C1 segment of cervical spinal cord (tissue), 14 donors: ENCODE data around the gene GRIN2B.

Experiments used
- DNase-seq, 14 donors: peaks; one replicate each; lab custom pipeline; 2025; lab: John Stamatoyannopoulos, UW

GRIN2B gene

GRCh38 chr12:13981296-13981962 is at the start of gene GRIN2B:
GRIN2B (minus strand) TSS chr12:13981602; CDS start chr12:13866208, 115,394 bp downstream.
- DNase-seq: peak in 1 of 14 donors; percentile 13

GRCh38 chr12:14026537-14026936 is 45.1 kb upstream of the GRIN2B start:
- no peak for DNase-seq

- DNase-seq: no peak
Measured at GRCh38 chr12:14024591-14024990, 43.2 kb upstream of the GRIN2B start.

- no peak for DNase-seq
Measured at GRCh38 chr12:14018080-14018479, 36.7 kb upstream of the GRIN2B start.

GRCh38 chr12:14010989-14011388 is 29.6 kb upstream of the GRIN2B start:
- DNase-seq: no peak

GRCh38 chr12:14007639-14008038 is 26.2 kb upstream of the GRIN2B start:
- DNase-seq: no peak

- DNase-seq: no peak
Measured at GRCh38 chr12:13992585-13992984, 11.2 kb upstream of the GRIN2B start.

- no peak for DNase-seq
Measured at GRCh38 chr12:13992106-13992505, 10.7 kb upstream of the GRIN2B start.

- no peak for DNase-seq
Measured at GRCh38 chr12:13986031-13986430, 4.6 kb upstream of the GRIN2B start.

GRCh38 chr12:13981990-13982389 is 588 bp upstream of the GRIN2B start:
- no peak for DNase-seq

- DNase-seq: peak in 1 of 14 donors; percentile 10
Measured at GRCh38 chr12:13980538-13981295, 685 bp downstream of the GRIN2B start.

GRCh38 chr12:13979772-13980378 is 1.5 kb downstream of the GRIN2B start:
- no peak for DNase-seq

GRCh38 chr12:13978876-13979275 is 2.5 kb downstream of the GRIN2B start:
- DNase-seq: no peak

GRCh38 chr12:13976880-13977279 is 4.5 kb downstream of the GRIN2B start:
- DNase-seq: no peak

- no peak for DNase-seq
Measured at GRCh38 chr12:13976028-13976584, 5.3 kb downstream of the GRIN2B start.

GRCh38 chr12:13973996-13974395 is 7.4 kb downstream of the GRIN2B start:
- peak in 1 of 14 donors; percentile 10 for DNase-seq

GRCh38 chr12:13970803-13971202 is 10.6 kb downstream of the GRIN2B start:
- no peak for DNase-seq

GRCh38 chr12:13968281-13968680 is 13.1 kb downstream of the GRIN2B start:
- no peak for DNase-seq

- no peak for DNase-seq
Measured at GRCh38 chr12:13964666-13965065, 16.7 kb downstream of the GRIN2B start.

- DNase-seq: no peak
Measured at GRCh38 chr12:13962699-13963098, 18.7 kb downstream of the GRIN2B start.

- DNase-seq: peak in 1 of 14 donors; percentile 28
Measured at GRCh38 chr12:13961971-13962370, 19.4 kb downstream of the GRIN2B start.

GRCh38 chr12:13959131-13959723 is 22.2 kb downstream of the GRIN2B start:
- peak in 3 of 14 donors; percentile 7 to 34 (median 30) for DNase-seq
